T-helper 1 cell (primary cell): ENCODE measurements around the gene MYBPH.

Source experiments
- DNase-seq, 5 donors: peaks; one replicate each; pipeline ENCODE4 v3.0.0-alpha.2; 2012 to 2020

Gene MYBPH

DNA sequence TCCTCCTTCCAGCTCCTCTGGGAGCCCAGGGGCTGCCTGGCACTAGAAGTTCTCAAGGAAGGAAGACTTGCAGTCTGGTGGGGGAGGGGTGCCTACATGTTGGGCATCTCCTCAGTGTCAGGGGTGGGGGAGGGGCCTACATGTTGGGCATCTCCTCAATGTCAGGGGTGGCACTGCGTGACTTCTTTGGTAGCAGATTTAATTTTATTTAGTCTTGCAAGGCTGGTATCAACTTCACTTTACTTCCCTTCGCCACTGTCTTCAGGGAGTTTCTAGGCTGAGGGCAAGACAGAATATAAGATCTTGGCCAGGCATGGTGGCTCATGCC is 29.6 kb downstream of the MYBPH start:
- DNase-seq, result no peak

DNA sequence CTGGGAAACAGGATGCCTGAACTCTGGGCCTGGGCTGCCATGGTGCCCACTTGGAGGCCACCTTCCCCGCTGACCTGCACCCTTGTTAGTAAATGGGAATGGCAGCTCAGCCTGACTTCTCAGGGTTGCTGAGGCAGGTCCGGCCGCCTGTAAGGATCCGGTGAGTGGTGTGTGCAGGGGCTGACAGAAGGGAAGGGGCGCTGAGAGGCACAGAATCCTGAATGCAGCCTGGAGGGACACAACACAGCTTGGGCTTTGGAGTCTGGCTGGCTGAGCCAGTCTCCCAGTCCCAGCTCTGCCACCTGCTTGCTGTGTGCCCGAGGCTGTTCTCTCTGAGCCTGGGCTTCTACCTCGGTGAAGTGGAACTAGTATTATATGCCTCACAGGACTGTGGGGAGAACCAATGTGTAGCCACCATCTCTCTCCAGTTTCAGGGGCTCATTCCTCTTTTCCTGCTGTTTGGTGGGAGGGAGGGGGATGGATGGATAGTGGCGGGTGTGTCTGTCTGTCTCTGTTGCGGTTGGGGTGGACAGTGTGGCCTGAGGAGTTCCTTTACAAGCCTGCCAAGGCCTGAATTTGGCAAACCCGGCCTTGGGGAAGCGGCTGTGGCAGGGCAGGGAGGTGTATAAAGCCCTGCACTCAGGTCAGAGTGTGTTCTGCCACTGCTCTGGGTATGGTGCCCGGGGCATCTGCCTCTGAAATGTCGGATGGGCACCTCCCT is 30.1 kb downstream of the MYBPH start:
- DNase-seq, result no peak

DNA sequence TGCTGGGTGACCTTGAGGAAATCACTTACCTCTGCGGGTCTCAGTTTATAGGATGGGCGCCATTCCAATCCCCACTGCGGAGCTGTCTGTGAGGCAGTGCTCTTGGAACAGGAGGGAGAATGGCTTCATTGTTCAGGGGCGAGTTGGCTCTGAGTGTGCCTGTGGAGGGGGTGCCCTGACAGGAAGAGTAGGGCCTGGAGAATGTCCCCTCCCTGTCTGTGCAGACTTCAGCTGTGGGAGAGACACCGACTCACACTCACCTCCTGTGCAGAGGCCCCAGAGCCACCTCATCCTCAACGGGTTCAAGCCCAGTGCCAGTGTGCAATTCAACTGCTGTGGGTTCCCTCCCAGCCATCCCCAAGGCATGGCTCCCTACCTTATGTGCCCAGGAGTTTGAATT is 31.0 kb downstream of the MYBPH start:
- no peak for DNase-seq

DNA sequence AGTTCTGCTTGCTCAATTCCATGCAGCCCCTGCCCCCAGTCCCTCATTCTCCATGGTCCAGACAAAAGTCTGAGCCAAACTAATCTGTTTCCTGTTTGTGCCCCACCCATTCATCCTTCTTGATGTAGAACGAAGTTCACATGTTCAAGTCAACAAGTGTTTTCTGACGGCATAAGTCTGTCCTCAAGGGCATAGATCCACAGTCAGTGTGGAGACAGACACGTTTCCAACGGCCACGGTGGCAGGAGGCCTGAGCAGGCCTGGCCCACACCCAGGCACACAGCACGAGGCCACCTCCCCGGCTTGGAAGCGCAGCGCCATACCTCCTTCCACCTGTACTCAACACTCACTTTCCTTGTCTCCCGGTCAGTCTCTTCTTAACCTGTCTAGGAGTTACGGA is 32.0 kb downstream of the MYBPH start:
- no peak for DNase-seq

DNA sequence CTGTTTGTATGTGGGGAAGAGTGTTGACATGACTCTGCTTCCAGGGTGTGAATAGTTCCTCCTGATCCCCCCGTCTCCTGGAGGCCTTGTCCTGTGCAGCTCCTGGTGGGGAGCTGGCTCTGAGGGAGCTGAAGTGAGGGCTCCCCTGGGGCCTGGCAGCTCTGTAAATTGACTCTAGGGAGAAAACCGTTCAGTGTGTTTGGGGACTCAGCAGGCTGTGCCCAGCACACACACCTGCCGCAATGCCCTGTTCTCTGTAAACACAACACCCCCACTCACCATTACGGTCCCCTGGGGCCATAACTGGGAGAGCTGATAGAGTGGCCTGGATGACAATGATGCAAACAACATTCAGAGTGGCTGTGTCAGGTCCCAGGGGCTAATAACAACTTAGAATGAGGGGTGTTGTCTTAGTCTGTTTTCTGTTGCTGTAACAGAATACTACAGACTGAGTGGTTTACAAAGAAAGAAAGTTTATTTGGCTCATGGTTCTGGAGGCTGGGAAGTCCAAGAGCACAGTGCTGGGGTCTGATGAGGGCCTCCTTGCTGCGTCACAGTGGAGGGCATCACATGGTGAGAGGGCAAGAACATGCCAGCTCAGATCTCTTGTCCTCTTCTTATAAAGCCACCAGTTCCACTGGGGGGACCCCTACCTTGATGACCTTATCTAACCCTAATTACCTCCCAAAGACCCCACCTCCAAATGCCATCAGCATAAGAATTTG is 32.8 kb downstream of the MYBPH start:
- DNase-seq, result no peak

DNA sequence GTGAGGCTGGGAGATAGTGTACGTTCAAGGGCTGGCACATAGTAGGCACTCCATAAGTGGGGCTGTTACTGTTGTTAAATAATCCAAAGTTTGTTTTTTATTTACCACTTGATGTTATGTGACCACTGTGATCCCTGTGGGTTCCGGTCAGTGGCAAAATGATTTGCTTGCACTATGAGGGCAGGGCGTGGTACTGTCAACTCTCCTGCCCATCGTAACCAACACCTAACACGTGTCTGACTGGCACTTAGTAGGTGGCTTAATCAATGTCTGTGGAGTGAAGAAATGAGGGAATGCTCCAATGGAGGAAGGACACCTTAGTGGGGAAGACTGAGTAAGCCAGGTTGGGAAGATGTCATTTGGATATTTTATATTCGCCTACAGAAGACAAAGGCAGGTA is 33.5 kb downstream of the MYBPH start:
- no peak for DNase-seq

DNA sequence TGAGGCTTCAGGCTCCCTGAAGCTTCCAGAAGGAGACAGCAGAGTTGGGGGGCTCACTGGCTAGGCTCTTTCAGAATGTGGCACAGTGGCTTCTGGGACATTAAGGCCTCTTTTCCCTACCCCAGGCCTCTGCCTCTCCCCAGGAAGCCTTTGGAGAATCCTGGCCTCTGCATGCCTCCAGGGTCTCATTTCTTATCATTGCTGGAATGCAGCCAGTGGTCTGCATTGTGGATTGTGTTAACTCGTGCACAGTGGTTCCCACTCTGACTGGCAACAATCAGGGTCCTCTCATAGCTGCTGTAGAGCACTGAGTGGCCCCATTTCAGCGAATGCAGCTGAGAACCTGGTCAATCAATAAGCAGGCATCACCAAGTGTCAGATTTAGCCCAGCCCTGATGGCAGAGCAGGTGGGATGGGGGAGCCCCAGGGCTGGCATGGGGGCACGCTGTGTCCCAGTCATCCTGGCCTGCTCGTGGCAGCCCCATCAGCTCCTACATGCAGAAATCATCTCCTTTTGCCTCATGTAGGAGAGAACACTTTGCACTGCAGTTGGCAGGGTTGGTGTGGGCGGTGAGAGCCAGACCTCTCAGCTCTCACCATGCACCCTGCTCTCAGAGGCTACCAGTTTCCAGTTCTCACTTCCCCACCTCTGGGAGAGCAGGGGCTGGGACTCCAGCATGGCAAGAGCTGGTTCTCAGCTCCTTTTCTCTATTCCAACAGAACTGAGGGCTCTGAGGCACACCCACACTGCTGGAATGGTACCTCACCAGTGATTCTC is 34.7 kb downstream of the MYBPH start:
- DNase-seq, result no peak

DNA sequence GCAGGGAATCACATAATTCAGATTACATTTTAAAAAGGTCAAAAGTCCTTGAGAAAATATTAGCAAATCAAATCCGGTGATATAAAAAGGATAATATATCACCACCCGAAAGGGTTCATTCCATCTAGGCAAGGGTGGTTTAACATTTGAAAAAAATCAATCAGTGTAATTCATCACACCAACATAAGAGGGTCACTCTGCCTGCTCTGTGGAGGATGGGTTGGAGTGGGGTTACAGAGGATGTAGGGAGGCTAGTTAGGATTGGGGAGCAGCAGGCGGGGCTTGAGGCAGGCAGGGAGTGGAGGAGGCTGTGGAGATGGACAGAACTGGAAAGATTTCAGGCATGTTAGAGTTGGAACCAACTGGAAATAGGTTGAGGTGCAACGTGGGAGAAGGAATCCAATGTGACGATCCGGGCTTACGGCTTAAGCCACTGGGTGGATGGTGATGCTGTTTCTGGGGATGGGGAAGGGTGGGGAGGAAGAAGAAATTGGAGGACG is 35.6 kb downstream of the MYBPH start:
- no peak for DNase-seq

DNA sequence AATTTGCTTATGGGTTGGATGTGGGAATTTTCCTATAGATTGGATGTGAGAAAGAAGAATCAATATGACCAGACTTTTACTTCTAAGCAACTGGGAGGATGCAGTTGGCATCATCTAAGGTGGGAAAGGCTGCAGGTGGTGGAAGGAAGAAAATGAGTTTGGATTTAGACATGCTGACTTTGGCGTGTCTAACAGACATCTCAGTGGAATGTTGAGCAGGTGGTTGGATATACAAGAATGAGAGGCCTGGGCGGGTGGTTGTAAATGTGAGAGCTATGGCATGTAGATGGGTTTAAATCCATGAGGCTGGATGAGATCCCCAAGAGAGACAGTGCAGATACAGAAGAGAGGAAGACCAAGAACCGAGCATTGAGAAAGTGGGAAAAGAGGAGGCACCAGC is 37.6 kb downstream of the MYBPH start:
- DNase-seq, result no peak

DNA sequence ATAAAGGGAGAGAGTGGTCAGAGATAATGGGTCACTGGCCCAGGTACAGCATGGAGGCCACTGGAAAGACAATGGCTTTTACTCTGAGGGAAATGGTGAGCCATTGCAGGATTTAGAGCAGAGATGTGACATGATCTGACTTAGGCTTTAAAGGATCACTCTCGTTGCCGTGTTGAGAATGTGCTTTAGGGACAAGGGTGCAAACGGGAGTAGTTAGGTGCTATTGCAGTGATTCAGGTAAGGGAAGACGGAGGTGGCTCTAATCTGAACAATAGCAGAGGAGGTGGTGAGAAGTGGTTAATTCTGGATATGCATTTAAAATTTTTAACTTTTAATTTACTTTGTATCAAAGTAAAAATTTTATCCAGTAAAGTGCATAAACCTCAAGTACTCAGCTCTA is 38.3 kb downstream of the MYBPH start:
- no peak for DNase-seq

DNA sequence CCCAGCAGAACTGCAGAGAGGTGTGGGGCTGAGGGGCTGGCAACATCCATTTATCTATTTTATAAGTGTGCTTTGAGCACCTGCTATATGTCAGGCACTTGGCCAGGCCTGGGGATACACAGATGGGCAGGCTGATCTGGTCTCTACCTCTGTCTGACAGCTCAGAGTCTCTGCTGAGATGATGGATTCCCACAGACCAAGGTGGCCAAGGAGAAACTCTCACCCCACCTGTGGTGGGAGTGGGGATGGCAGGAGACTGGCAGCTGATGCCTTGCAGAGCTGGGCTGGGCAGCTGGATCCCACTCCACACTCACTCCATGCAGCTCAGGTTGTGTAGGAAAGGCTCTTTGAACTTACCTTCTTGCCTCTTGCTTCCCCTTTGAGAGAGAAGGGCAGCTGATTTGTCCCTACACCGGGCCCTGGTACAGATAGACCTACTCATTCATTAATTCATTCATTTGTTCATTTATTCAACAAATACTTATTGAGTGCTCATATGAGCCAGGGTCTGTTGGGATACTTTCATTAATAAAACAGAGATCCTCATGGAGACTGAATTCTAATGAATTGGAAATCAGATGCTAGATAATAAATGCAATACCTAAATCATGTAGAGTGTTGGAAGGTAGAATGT is 39.1 kb downstream of the MYBPH start:
- no peak for DNase-seq

DNA sequence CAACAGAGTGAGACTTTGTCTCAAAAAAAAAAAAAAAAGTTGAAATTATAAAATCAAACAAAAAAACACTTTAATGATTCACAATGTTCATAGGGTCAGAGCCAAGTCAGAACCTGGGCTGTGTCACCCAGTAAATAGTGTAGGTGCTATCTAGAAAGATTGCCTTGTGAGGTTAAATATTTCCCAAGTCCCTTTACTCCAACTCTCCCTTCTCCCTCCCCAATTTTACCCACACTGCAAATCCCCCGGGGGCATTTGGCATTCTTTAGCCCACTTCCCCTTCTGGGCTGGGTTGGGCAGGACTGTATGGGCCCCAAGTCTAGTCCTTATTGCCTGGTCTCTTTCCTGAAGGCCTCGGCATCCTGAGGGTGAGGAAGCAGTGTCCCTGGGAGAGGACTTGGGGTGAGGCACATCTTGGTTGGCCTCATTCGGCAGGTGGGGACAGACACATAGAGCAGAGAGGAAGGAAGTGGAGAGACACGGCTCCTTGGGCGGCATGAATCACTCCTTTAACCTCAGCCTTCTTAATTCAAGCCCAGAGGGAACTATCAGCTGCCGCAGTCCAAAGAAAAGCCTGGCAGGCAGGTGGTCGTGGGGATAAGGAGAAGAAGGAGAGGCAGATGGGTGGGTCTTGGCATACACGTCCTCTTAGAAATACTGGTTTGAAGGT is 39.9 kb downstream of the MYBPH start:
- DNase-seq, result no peak

DNA sequence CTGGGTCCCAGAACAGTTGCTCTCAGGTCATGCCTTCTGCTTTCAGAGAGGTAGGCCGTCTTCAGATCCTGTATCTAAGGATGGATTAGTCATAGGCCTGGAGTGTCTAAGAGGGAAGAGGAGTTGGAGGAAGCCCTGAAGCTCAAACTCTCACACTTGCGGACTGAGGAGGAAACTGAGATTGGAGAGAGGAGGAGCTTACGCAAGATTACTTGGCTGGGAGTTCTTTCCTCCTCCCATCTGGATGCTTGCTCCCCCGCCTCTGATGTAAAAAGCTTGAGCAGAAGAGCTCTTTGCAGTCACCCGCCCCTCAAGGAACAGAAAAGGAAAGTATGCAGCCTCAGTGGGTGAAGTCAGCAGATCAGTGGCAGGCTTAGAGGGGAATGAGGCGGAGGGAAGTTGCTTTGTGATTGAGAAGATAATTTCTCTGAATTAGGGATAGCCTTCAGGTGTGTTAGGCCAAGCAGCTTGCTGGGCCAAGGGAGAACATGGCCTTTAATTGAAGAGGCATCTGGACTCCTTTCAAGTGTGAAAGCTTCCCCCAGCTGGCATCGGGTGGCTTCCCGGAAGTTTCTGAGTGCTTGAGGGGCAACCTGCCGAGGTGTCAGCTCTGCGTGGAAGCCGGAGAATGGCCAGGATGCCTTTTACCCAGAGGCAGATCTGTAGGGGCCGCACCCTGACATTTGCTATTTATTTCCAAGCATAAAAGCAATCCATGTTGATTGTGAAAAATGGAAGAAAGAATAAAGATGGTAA is 41.5 kb downstream of the MYBPH start:
- DNase-seq, result no peak

DNA sequence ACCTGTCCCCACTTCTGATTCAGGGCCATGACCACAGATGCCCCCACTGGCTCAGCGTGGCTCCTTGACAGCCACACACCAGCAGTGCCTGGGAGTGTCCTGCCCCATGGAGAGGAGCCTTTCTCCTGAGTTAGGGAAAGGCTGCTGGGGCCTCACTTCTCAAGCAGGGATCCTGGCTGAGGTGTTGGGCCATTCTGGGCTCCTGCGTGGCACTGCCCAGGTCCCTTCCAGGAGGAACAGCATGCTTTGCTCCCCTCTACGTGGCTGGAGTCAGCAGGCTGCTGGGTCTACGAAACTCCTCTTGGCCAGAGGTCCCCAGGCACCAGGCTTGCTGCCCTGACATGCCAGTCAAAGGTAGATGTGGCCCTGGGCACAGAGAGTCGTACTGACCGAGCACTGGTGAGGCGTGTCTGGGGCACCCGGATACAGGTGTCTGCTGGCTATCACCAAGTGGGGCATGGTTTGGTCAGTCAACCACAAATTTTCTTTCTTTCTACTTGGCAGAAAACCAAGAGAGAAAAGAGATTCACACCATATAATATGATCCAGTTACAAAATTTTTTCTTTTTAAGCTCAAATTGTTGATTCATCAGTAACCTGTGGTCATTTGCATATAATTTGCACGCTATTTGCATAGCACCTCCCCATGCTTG is 44.0 kb downstream of the MYBPH start:
- no peak for DNase-seq

DNA sequence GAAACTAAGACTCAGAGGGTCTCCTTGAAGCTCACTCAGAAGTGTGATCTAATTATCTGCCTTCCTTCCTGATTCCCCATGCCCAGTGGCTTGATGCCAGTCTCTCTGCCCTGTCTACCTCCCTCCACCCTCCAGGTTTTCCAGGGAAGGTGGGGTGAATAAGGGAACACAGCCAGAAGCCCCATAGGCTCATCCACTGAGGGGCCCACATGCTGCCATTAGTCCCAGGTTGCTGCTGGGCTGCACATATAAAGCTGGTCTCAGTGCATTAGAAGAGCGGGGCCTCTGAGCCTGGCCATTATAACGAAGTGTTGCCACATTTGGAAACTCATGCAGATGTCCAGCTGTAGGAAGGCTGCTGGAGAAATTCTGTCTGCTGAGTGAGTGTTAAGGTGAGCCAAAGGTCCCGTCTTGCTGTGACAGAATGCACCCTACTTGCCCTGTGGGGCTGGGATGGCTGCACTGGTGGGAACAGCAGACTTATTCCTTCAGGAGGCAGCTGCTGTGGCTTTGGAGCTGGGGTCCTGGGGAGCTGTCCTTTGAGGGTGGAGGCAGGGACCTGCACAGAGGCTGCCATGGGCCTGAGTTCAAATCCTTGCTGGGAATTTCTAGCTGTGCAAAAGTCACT is 45.2 kb downstream of the MYBPH start:
- DNase-seq, result no peak

DNA sequence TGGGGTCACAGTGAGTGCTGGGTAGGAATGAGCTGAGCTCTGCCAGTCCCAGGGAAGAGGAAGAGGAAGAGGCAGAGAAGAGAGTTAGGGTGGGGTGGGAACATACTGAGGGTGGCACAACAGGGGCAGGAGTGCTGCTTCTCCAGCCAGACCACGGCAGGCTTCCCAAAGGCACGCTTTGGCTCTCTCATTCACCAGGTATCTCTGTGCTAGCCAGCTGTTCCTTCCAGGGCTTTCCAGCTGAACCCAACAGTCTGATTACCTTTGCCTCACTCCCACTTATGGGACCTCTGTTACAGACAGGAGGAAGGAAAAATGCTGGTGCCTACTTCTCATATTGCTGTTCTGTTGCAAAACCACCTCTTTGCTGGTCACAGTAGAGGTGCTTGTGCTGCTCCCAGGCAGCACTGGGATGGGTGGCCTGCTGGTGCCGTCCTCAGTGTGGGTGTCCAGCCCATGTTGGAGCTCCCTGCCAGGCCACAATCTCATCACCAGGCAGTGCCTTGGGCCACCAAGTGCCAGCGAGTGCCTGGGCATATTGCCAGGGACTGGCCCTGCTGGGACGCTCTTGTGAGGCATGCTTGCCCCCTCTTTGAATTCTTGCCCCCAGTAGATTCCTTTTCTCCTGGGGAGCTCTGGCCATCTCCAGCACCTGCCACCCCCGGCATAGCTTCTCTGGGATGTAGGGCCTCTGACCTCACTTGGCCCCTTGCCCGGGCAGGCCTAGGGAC is 46.0 kb downstream of the MYBPH start:
- DNase-seq, result no peak

DNA sequence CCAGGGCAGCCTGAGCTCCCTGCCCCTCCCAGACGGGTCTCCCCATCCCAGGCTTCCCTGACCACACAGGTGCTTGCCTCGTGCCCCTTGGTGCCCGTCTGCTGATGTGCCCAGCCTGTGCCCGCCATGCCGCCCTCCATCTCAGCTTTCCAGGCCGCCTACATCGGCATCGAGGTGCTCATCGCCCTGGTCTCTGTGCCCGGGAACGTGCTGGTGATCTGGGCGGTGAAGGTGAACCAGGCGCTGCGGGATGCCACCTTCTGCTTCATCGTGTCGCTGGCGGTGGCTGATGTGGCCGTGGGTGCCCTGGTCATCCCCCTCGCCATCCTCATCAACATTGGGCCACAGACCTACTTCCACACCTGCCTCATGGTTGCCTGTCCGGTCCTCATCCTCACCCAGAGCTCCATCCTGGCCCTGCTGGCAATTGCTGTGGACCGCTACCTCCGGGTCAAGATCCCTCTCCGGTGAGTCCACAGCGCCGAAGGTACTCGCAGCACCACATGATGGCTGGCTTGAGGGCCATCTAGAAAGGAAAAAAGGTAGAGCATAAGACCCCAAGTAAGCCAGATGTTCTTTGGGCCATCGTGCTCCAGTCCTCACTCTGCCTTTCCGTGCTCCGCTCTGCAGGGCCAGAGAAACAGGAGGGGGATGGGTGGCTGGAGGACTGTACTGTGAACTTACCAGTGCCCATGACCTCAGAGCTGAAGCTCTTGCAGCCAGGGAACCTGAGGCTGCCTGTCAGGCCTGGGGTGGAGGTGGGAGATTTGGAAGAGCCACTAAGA is 46.7 kb downstream of the MYBPH start:
- DNase-seq, result no peak

DNA sequence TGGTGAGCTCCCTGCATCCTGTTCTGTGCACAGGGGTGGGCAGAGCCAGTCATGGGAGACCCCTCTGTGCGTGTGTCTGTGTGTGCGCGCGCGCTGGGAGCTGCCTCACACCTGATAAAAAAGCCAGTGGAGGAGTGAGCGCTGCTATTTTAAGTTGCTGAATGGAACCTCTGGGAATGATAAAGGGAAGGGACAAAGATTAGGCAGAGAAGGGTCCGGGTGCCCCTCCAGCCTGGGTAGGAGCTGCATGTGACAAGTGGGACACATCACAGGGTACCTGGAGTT is 47.3 kb downstream of the MYBPH start:
- no peak for DNase-seq

DNA sequence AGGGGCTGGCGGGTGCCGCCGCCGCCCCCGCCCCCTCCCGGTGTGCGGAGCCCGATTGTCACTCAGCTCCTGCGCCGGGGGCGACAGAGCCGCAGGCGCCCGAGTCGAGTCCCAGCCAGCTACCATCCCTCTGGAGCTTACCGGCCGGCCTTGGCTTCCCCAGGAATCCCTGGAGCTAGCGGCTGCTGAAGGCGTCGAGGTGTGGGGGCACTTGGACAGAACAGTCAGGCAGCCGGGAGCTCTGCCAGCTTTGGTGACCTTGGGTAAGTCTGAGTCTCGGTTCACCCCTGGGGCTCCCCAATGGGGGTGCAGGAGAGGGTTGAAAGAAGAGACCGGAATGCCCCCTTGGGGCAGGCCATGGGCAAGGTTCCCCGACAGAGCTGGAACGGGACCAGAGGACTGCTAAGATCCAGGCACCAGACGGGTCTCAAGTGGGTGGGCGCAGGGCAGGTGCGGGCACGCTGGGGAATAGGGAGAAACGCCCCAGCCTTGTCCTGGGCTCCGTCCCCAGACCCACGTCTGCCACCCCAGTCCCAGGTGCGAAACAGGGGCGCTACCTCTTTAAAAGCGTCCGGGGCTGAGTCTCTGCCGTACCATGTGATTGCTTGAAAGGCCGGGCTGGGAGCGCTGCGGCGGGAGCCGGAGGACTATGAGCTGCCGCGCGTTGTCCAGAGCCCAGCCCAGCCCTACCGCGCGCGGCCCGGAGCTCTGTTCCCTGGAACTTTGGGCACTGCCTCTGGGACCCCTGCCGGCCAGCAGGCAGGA is 47.8 kb downstream of the MYBPH start, which contains the start of gene ADORA1:
ADORA1 (plus strand) TSS at position 61 of the 765 bp plus-strand sequence. CDS start 1,116 bp downstream, outside the sequence.
- DNase-seq, result no peak
